ENCODE measurements around the gene ADARB1. TPM values are rescaled to one million over a fixed set of nuclear protein-coding genes. Genes with fewer than 3 reads are reported as not detected.
A peak's percentile ranks its signal among the peaks of the same experiment; 100 is the strongest.

Gene ADARB1
- total and polyA plus RNA-seq, 2 donors (not counting 1 experiment from before 2014, with no cell fraction given): 17.1 to 33.3 TPM

GRCh38 chr21:45254460-45254930 is 180.1 kb downstream of the ADARB1 start:
- ChIA-PET POLR2A (no interaction called here), CTCF (no interaction called here)
- DNase-seq (no peak), ATAC-seq (ENCODE audit: low read depth) (no peak)
- Histone ChIP-seq H3K4me1 (ENCODE audit: control insufficient read depth in 2 of 2, insufficient read depth in 2 of 2, low read length in 2 of 2) (peaks cover 6 to 15% of the 10 kb centered on the region in 2 donors), H4K20me1 (ENCODE audit: control insufficient read depth, insufficient read depth, low read length, poor library complexity, severe bottlenecking) (no peaks in the 10 kb centered on the region), H3K4me3 (ENCODE audit: control extremely low read depth in 1 of 5, extremely low read depth in 1 of 5, insufficient read depth in 1 of 5, low read depth in 2 of 5, low read length in 4 of 5) (no peak overlapping the region), H3K4me2 (replicated peaks; ENCODE audit: low read depth, low read length, poor library complexity, severe bottlenecking) (no peak overlapping the region), H3K79me2 (ENCODE audit: control insufficient read depth, insufficient read depth, low read length) (no peaks in the 10 kb centered on the region), H3K36me3 (replicated peaks in 1 of 2; ENCODE audit: control extremely low read depth in 1 of 2, control insufficient read depth in 1 of 2, extremely low read depth in 1 of 2, insufficient read depth in 2 of 2, low read length in 1 of 2) (no peaks in the 10 kb centered on the region), H3K27ac (ENCODE audit: low read length in 2 of 2) (no peak overlapping the region), H3K9me3 (ENCODE audit: control extremely low read depth in 1 of 3, control insufficient read depth in 2 of 3, insufficient read depth in 1 of 3, low read length in 2 of 3) (peaks cover 0 to 10% (median 0%) of the 10 kb centered on the region in 3 donors), H3K9ac (ENCODE audit: low read length) (no peak overlapping the region), H3K27me3 (replicated peaks in 1 of 4; ENCODE audit: control extremely low read depth in 1 of 4, control insufficient read depth in 3 of 4, insufficient read depth in 4 of 4, low read length in 3 of 4) (peaks cover 0 to 15% (median 4%) of the 10 kb centered on the region in 4 experiments), H2AFZ (ENCODE audit: insufficient read depth, low read depth, low read length, poor library complexity, severe bottlenecking) (no peak overlapping the region)
- Mint-ChIP-seq H3K4me3 (no peak overlapping the region), H3K4me1 (peaks cover 5% of the 10 kb centered on the region), H3K9me3 (ENCODE audit: insufficient read depth) (no peaks in the 10 kb centered on the region), H3K27ac (no peak overlapping the region), H3K27me3 (peaks cover 13% of the 10 kb centered on the region)
- TF ChIP-seq EZH2 (IDR thresholded peaks at IDR 0.05; ENCODE audit: borderline replicate concordance, insufficient read depth, low read depth, low read length, poor library complexity, severe bottlenecking): no peak
- TF ChIP-seq CTCF (IDR thresholded peaks at IDR 0.05): no peak
- intact Hi-C loops (cut with micrococcal nuclease): no loop called here
- 91% methylated on average over 17 of the region's 17 CpGs for WGBS (ENCODE audit: insufficient coverage)

- Mint-ChIP-seq H3K4me3 (no peak overlapping the region), H3K4me1 (peaks cover 5% of the 10 kb centered on the region), H3K27me3 (peaks cover 12% of the 10 kb centered on the region), H3K9me3 (ENCODE audit: insufficient read depth) (no peaks in the 10 kb centered on the region), H3K27ac (no peak overlapping the region)
- TF ChIP-seq EZH2 (IDR thresholded peaks at IDR 0.05; ENCODE audit: borderline replicate concordance, insufficient read depth, low read depth, low read length, poor library complexity, severe bottlenecking) (no peak), CTCF (IDR thresholded peaks at IDR 0.05) (no peak)
- H3K4me3 ChIP-seq (ENCODE audit: control extremely low read depth in 1 of 5, extremely low read depth in 1 of 5, insufficient read depth in 1 of 5, low read depth in 2 of 5, low read length in 4 of 5): no peak overlapping the region
- H3K4me1 ChIP-seq (ENCODE audit: control insufficient read depth in 2 of 2, insufficient read depth in 2 of 2, low read length in 2 of 2): peaks cover 6 to 15% of the 10 kb centered on the region in 2 donors
- DNase-seq (peak; percentile 32), ATAC-seq (ENCODE audit: low read depth) (peak; percentile 45)
- no peaks in the 10 kb centered on the region for H3K79me2 ChIP-seq (ENCODE audit: control insufficient read depth, insufficient read depth, low read length)
- H3K4me2 ChIP-seq (replicated peaks; ENCODE audit: low read depth, low read length, poor library complexity, severe bottlenecking): peak overlapping the region; percentile 19
- CTCF ChIA-PET: no interaction called here
- H2AFZ ChIP-seq (ENCODE audit: insufficient read depth, low read depth, low read length, poor library complexity, severe bottlenecking): no peak overlapping the region
- no peak overlapping the region for H3K9ac ChIP-seq (ENCODE audit: low read length)
- H3K27ac ChIP-seq (ENCODE audit: low read length in 2 of 2): no peak overlapping the region
- intact Hi-C loops (cut with micrococcal nuclease): no loop called here
- H3K9me3 ChIP-seq (ENCODE audit: control extremely low read depth in 1 of 3, control insufficient read depth in 2 of 3, insufficient read depth in 1 of 3, low read length in 2 of 3): peaks cover 0 to 10% (median 0%) of the 10 kb centered on the region in 3 donors
- 73% methylated on average over 12 of the region's 22 CpGs for WGBS (ENCODE audit: insufficient coverage)
- H3K36me3 ChIP-seq (replicated peaks in 1 of 2; ENCODE audit: control extremely low read depth in 1 of 2, control insufficient read depth in 1 of 2, extremely low read depth in 1 of 2, insufficient read depth in 2 of 2, low read length in 1 of 2): no peaks in the 10 kb centered on the region
- no peaks in the 10 kb centered on the region for H4K20me1 ChIP-seq (ENCODE audit: control insufficient read depth, insufficient read depth, low read length, poor library complexity, severe bottlenecking)
- POLR2A ChIA-PET: no interaction called here
- H3K27me3 ChIP-seq (replicated peaks in 1 of 4; ENCODE audit: control extremely low read depth in 1 of 4, control insufficient read depth in 3 of 4, insufficient read depth in 4 of 4, low read length in 3 of 4): peaks cover 0 to 15% (median 4%) of the 10 kb centered on the region in 4 experiments
Observed at GRCh38 chr21:45255381-45256020, 181.1 kb downstream of the ADARB1 start.

All from B cell (primary cell).